SK-N-SH treated with all-trans-retinoic acid at 6 μM for 48 hours (cell line): ENCODE measurements around the gene HADH.

Experiments used
- OSR1 ChIP-seq: fragments of 250-450 bp; sonication (Bioruptor Pico); IDR thresholded peaks from 2 replicates; pipeline ENCODE4 v1.8.0; 2022; ENCODE audit warnings: moderate library complexity, mild to moderate bottlenecking, inconsistent platforms
- PATZ1 ChIP-seq: fragments of 250-450 bp; sonication (Bioruptor Pico); IDR thresholded peaks from 2 replicates; pipeline ENCODE4 v1.8.0; 2020; ENCODE audit warnings: mild to moderate bottlenecking, moderate library complexity, borderline replicate concordance
- TOX ChIP-seq: fragments of 250-450 bp; sonication (Bioruptor Pico); IDR thresholded peaks from 2 replicates; pipeline ENCODE4 v1.8.0; 2021; ENCODE audit warnings: mild to moderate bottlenecking, moderate library complexity, borderline replicate concordance
- TSHZ2 ChIP-seq: fragments of 250-450 bp; sonication (Bioruptor Pico); IDR thresholded peaks from 2 replicates; pipeline ENCODE4 v1.5.0; 2020; ENCODE audit warnings: mild to moderate bottlenecking, moderate library complexity
- ZC3H10 ChIP-seq: fragments of 250-450 bp; sonication (Bioruptor Pico); IDR thresholded peaks from 2 replicates; pipeline ENCODE4 v1.5.1; 2021; ENCODE audit warnings: mild to moderate bottlenecking, moderate library complexity
- ZFP3 ChIP-seq: fragments of 250-450 bp; sonication (Bioruptor Pico); IDR thresholded peaks from 2 replicates; pipeline ENCODE4 v1.5.0; 2020; ENCODE audit warnings: mild to moderate bottlenecking, moderate library complexity

DNA sequence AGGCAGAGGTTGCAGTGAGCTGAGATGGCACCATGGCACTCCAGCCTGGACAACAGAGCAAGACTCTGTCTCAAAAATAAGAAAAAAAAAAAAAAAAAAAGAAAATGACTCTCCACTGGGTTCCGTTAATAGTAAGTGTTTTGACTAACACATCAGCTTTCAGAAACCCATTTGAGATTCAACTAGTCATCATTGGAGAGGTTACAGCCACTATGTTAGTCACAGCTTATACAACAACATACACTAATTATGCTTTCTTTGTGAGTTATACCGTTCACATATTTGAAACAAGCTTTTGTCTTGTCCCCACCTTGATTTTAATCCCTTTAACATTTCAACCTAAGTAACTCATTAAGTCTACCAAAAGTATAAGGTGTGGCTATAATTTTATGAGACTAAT is 48.2 kb downstream of the HADH start:
- TF ChIP-seq PATZ1 (no peak), ZC3H10 (CRISPR knock-in tag) (no peak), ZFP3 (CRISPR knock-in tag) (no peak), TSHZ2 (CRISPR knock-in tag) (no peak), TOX (CRISPR knock-in tag) (no peak), OSR1 (CRISPR knock-in tag) (no peak)
